ENCODE measurements around the gene PKN3.

DNA sequence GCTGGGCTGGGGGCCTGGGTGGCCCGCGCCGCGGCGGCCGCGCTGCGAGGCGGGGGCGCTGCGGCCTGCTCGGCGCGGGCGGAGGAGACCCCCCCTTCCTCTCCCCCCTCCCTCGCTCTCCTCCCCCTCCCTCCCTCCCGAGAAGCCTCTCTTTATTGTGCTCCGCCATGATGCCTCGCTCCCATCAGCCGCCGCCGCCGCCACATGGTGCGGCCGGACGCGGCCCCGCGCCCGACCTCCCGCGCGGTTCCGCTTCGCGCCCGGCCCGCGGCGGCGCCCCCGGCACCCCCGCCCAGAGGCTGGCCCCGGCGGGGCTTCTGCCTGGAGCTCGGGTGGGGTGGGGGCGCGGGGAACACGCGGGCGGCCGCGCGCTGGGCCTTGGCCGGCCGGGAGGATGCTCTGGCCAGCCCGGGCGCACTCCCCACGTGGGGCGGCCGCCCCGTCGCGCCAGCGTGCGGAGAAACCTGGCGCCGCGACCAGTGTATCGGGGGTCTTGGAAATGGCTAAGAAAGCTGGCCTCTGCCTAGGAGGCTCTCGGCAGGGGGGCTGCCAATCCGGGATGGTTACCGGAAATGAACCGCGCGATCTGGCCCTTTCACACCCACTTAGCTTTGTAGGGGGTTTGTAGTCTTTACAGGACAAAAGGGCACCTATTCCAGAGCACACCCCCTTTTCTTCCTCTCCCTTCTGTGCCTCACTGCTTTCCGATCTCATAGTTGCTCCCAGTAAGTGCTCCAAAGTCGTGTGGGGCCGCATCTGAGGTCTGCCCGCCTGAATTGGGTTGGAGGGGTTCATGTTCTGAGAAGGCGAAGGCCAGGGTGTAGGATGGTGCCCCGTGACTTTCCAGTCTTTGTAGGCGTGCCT lies 12.3 kb upstream of the PKN3 start:
- TF ChIP-seq, protein P1, sequence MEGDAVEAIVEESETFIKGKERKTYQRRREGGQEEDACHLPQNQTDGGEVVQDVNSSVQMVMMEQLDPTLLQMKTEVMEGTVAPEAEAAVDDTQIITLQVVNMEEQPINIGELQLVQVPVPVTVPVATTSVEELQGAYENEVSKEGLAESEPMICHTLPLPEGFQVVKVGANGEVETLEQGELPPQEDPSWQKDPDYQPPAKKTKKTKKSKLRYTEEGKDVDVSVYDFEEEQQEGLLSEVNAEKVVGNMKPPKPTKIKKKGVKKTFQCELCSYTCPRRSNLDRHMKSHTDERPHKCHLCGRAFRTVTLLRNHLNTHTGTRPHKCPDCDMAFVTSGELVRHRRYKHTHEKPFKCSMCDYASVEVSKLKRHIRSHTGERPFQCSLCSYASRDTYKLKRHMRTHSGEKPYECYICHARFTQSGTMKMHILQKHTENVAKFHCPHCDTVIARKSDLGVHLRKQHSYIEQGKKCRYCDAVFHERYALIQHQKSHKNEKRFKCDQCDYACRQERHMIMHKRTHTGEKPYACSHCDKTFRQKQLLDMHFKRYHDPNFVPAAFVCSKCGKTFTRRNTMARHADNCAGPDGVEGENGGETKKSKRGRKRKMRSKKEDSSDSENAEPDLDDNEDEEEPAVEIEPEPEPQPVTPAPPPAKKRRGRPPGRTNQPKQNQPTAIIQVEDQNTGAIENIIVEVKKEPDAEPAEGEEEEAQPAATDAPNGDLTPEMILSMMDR (IDR thresholded peaks at IDR 0.05): no peak
- no peak for TF ChIP-seq POLR2A (IDR thresholded peaks at IDR 0.05)

Measured in lower leg skin (tissue), 3 donors.